HG03558 (cell line): ENCODE data around the gene ETAA1.

Source experiments
- ATAC-seq: cut with Tn5 transposase; IDR thresholded peaks from one replicate; pipeline ENCODE4 v1.9.1; 2021; ENCODE audit warnings: moderate number of reproducible peaks; ENCODE audit not compliant: unreplicated experiment; ENCODE audit errors: extremely low read depth

Gene ETAA1

GRCh38 chr2:67397143-67397986 is at the start of gene ETAA1:
Gene ETAA1, plus strand, starts transcription at chr2:67397333. Its CDS starts 116 bp downstream, at chr2:67397449.
- ATAC-seq = peak; percentile 98

DNA sequence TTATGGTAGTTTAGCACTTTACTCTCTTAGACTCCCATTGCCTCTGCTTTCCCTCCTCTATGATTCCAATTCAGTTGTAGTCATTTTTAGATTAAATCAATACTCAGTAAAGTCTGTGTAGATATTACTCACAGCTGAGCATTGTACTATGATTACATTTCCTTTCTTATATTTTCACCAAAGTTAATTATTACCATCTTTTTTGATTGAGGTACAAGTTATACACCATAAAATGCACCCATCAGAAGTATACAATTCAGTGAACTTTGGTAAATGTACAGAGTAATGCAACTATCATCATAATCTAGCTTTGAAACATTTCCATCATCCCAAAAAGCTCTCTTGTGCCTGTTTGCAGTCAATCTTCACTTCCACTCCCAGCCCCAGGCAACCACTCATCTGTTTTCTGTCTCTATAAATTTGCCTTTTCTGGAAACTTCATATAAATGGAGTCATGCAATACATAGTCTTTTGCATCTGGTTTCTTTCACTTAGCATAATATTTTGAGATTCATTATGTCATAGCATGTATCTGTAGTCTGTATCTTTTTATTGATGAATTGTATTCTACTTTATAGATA is 30.2 kb upstream of the ETAA1 start:
- ATAC-seq = no peak

DNA sequence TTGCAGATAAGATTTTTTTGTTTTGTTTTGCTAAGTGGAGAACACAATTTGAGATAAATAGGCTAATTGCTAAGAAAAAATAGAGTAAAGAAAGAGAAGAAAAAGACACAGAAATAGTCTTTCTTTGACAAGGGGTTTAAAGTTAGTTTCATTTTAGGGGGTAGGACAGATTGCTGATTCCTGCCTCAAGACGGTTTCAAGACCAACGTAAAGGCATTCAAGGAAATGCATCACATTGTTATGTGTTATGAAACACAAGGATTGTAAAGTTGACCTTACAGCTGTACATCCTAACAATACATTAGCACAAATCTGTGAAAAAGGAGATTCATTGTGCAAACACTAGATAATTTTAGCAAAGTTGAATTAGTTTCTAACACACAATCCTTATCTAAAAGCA is 22.7 kb upstream of the ETAA1 start:
- ATAC-seq = no peak

- ATAC-seq = no peak
Measured at GRCh38 chr2:67374949-67375348, 22.2 kb upstream of the ETAA1 start.

DNA sequence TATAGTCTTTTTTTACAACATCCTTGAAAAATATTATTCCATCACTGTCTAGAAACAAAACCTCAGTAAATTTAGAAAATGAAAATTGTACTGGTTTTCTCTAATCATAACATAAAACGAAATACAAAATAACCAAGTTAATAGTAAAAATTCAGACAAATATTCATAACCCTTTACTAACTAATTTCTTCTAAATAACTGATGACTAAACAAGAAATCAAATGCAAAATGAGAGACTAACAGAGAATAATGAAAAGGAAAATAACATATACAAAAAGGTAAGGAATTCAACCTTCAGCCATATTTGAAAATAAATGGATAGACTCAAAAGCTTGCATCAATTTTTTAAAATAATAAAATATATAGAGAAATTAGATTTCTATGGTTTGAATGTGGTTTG is 18.6 kb upstream of the ETAA1 start:
- ATAC-seq = no peak

DNA sequence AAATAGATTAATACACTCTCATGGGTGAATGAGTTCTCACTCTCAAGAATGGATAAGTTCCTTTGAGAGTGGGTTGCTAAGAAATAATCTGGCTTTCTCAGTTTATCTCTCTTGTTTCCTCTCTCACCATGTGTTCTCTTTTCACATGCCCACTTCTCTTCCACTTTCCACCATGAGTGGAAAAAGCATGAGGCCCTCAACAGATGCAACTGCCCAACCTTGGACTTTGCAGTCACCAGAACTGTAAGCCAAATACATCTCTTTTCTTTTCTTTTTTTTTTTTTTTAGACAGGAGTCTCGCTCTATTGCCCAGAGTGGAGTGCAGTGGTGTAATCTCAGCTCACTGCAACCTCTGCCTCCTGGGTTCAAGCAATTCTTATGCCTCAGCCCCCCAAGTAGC is 18.1 kb upstream of the ETAA1 start:
- ATAC-seq = no peak

- ATAC-seq = no peak
Measured at GRCh38 chr2:67384123-67384822, 12.9 kb upstream of the ETAA1 start.

DNA sequence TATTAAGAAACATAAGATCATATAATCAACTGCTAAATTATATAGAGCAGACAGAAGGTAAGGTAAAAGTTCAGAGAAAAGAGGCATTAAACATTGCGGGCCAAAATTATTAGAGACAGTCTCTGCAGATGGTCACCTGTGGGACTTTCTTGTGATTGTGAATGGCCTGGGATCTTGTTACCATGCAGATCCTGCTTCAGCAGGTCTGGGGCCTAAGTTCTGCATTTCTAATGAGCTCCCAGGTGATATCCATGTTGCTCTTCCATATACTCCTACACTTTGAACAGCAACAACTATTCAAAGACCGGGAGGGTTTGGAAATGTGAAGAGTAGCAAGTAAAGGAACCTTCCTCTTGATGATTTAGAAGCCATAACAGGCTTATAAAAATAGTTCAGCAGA is 8.5 kb upstream of the ETAA1 start:
- ATAC-seq = no peak

DNA sequence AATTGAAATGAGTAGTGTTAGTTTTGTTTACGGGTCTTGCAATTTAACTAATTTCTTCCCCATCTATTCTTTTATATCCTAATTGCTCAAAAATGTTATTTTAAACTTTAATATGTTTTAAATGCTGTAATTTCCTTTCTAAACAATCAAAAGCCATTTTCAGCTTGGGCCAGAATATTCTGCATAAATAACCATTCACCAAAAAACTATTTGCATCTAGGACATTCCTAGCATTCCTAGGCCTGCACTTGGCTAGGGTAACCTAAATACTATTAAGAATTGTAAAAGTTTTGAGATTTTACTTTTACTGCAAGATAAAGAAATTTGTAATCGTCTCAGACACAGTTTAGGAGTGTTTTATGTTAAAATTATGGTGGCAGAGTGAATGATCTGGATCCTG is 7.8 kb upstream of the ETAA1 start:
- ATAC-seq = no peak

DNA sequence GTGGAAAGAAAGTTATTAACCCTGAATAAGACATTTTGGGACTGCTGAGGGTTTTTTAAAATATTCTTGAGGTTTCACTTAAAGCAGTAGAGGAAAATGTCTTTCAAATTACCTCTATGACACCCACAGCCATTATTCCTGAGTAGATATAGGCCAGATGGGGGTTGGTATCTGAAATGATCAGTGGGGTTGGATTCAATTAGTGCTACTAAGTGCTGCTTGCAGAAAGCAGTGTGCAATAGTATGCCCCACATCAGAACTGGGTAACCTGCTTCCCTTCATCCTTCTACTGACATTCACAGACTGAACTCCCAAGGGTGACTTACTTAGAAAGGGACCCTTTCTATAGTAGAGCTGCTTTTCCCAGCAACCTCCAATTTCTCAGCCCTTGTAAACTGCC is 7.3 kb upstream of the ETAA1 start:
- ATAC-seq = no peak

DNA sequence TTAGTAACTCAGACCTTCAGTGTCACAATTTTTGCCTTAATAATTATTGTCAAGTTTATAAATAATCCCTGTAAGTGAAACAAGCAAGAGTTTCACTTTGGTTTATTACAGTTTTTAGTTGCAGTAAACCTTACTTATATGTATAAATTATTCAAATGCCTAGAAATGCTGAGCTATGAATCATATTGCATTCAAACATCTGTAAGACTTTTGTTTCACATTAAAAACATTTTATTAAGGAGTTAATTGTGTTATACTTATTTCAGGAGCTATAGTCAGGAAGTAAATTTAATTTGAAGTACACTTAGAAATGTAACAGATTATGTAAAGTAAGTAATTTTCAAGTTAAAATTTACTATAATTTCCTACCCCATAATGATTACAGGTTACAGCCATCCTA is 3.9 kb upstream of the ETAA1 start:
- ATAC-seq = no peak

GRCh38 chr2:67394734-67395133 is 2.4 kb upstream of the ETAA1 start:
- no peak for ATAC-seq

DNA sequence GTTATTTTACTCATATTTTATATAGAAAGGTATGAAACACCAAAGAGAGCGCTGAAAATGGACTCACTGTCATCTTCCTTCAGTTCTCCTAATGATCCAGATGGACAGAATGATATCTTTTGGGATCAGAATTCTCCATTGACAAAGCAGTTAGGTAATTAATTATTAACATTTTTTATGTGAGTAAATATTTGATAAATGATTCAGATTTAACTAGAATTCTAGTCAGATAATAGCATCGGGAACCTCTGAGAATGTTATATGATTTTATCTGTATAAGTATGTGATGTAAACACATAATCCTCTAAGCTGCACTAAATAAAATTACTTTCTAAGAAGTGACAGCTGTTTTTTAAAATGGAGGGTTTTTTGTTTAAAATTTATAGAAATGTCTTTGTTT is 2.0 kb downstream of the ETAA1 start:
- no peak for ATAC-seq

GRCh38 chr2:67399831-67400489 is 2.8 kb downstream of the ETAA1 start:
- no peak for ATAC-seq

DNA sequence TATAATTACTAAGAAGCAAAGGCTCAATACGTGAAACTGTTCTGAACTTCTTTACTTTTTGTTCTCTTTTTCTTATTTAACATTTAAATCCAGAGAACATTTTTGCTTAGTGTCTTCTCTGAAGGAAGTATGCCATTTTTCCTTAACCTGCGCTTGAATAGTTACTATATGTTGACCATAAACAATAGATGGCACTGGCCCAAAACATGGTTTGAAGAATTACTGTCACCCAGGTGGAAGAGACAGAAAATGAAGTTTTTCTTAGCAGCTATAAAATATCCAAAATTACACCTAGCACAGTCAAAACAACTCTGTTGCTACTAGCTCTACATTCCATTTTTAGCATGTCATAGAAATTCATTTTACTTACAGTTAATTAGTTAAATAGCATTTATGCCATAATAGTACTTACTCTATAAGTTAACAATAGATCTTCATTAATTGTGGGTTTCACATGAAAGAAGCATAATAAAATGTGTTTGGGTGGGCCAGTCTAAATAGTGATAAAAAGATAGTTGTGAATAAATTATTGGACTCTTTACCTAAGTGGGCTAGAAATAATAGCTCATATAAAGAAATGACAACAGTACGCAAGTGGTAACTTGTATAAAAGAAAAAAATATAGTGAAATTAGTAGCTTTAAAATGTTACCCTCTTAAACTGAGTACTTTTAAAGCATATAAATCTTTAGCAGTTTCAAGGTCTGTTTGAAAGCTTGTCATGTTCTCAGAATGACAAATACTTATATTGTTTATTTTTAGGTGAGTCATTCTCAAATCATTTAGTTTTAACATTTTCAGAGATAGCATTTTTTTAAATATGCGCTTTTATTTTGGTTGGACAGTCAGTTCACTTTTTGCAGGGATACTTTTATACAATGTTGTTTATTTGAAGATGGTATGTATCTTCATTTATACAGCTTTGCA is 3.7 kb downstream of the ETAA1 start:
- ATAC-seq = no peak

- no peak for ATAC-seq
Measured at GRCh38 chr2:67408346-67408745, 11.2 kb downstream of the ETAA1 start.

DNA sequence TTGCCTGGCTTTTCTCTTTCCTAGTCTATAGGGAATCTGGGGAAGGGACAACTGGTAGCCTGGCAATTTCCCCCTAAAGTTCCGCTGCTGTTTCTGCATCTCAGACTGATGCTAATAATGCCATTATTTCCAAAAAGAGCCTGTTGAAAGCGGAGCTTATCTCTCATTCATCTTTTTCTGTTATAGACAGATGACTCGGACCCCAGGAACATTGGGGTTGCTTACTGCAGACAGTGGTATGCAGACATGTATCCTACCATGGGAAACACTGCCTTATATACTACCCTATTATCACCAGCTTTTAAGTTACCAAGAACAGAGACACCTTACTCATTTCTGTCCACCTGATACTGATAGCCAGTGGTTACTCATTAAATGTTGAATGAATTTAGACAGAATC is 15.3 kb downstream of the ETAA1 start:
- ATAC-seq = no peak

DNA sequence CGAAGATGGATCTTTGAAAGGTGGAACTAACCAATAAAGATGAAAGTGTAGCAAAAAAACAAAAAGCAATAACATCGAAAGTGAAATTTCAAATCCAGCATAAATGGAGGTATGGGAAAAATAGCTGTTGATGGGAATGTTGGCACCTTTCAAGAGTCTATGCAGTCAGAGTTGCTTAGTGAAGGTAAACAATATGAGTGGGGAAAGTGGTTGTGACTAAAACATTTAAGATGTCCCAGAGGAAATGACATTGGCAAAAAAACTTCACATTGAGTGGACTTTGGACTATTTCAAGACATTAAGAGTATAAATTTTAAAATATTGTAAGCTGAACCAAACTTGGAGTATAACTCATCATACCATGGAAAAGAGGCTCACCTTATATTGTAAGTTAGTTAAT is 17.7 kb downstream of the ETAA1 start:
- ATAC-seq = no peak

DNA sequence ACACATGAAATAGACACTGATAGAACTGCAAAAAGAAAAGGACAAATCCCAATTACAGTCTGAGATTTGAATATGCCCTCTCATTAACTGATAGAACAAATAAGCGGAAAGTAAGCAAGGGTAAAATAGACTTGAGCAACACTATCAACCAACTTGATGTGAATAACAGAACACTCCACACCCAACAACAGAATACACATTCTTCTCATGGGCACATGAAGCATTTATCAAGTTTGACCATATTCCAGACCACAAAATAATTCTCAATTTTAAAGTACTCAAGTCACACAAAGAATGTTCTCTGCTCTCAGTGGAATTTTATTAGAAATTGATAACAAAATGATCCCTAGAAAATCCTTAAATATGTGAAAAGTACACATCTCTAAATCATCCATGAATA is 19.0 kb downstream of the ETAA1 start:
- ATAC-seq = no peak

DNA sequence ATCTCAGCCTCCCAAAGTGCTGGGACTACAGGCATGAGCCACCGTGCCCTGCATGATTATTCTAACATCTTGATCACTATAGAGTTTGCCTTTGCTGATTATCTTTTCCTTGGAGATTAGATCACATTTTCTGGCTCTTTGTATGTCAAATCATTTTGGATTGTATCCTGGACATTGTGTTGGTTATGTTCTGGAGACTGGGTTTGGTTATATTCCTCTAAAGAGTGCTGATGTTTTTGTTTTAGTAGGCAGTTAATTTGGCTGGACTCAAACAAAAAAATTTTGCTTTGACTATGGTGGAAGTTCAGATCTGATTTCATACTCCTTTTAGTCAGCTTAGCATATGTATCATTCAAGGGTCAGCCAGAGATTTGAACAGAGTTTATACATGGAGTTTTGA is 26.4 kb downstream of the ETAA1 start:
- no peak for ATAC-seq
